ENCODE measurements around the gene PRDX6.
A peak's percentile ranks its signal among the peaks of the same experiment; 100 is the strongest.
"Not testable (repeated sequence)": the region's sequence is repeated elsewhere in the genome, so short reads cannot be mapped to it uniquely, and the experiment has no call there.

Gene PRDX6

GRCh38 chr1:173477286-173478093 is at the start of gene PRDX6:
Gene PRDX6, plus strand, starts transcription at chr1:173477335. Its CDS starts 63 bp downstream, at chr1:173477398.
- DNase-seq = no peak

- peak; percentile 24 for DNase-seq
Measured at GRCh38 chr1:173429471-173430402, 47.4 kb upstream of the PRDX6 start.

GRCh38 chr1:173430677-173431303 is 46.3 kb upstream of the PRDX6 start:
- DNase-seq = no peak

- DNase-seq = peak; percentile 57
Measured at GRCh38 chr1:173431304-173432045, 45.7 kb upstream of the PRDX6 start.

- no peak for DNase-seq
Measured at GRCh38 chr1:173432331-173432730, 44.8 kb upstream of the PRDX6 start.

GRCh38 chr1:173433751-173434326 is 43.3 kb upstream of the PRDX6 start:
- DNase-seq = no peak

GRCh38 chr1:173436841-173437428 is 40.2 kb upstream of the PRDX6 start:
- no peak for DNase-seq

GRCh38 chr1:173438675-173439074 is 38.5 kb upstream of the PRDX6 start:
- DNase-seq = no peak

- DNase-seq = no peak
Measured at GRCh38 chr1:173440430-173440829, 36.7 kb upstream of the PRDX6 start.

GRCh38 chr1:173444757-173445156 is 32.4 kb upstream of the PRDX6 start:
- no peak for DNase-seq

- DNase-seq = no peak
Measured at GRCh38 chr1:173445164-173445563, 32.0 kb upstream of the PRDX6 start.

- no peak for DNase-seq
Measured at GRCh38 chr1:173445656-173446055, 31.5 kb upstream of the PRDX6 start.

- DNase-seq = no peak
Measured at GRCh38 chr1:173447224-173447623, 29.9 kb upstream of the PRDX6 start.

GRCh38 chr1:173448945-173449344 is 28.2 kb upstream of the PRDX6 start:
- DNase-seq = no peak

- no peak for DNase-seq
Measured at GRCh38 chr1:173451981-173452380, 25.2 kb upstream of the PRDX6 start.

- no peak for DNase-seq
Measured at GRCh38 chr1:173453982-173454381, 23.2 kb upstream of the PRDX6 start.

GRCh38 chr1:173454966-173455524 is 22.1 kb upstream of the PRDX6 start:
- DNase-seq = no peak

GRCh38 chr1:173459885-173460284 is 17.2 kb upstream of the PRDX6 start:
- DNase-seq = no peak

GRCh38 chr1:173462666-173463065 is 14.5 kb upstream of the PRDX6 start:
- DNase-seq = not testable (repeated sequence)

GRCh38 chr1:173464185-173464584 is 12.9 kb upstream of the PRDX6 start:
- DNase-seq = not testable (repeated sequence)

GRCh38 chr1:173467426-173467825 is 9.7 kb upstream of the PRDX6 start:
- DNase-seq = no peak

Measured in T1000 (cell line).